ENCODE measurements around the gene TDRD9. TPM values are rescaled to one million over a fixed set of nuclear protein-coding genes. Genes with fewer than 3 reads are reported as not detected.

TDRD9 gene
- total and polyA plus RNA-seq, 2 experiments from 2014 or later: not detected

DNA sequence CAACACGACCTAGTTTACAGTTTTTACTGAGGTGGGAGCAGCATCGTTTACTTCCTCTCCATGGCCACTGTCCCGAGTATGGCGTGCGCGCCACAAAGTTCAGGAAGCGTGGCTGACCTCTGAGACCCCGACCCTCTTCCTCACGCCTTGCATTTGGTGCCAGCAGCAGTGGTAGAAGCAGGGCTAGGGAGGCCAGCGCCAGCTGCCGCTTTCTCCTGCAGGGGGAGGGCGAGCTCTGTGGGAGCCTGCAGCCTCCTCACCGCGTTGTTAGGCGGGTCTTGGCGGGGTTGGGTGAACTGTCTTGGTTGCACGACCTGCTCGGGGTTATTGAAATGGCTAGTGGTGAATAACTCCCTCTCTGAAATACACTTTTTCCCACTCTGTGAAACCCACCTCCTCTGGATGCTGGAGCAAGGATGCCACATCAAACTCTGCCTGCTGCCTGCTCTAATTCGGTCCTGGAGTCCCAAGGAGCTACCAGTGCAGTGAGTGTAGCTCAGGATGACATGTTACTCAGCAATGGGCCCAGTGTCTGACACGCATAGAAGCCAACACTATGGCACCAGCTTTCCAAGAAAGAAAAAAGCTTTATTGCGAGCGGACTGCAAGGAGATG is 22.3 kb upstream of the TDRD9 start:
- Histone ChIP-seq H3K27ac (no peak overlapping the region), H3K9me3 (ENCODE audit: low read depth) (no peaks in the 10 kb centered on the region), H3K4me1 (ENCODE audit: insufficient read depth) (no peaks in the 10 kb centered on the region), H3F3A (ENCODE audit: insufficient read depth) (no peaks in the 10 kb centered on the region), H3K4me3 (no peak overlapping the region), H2AFZ (no peak overlapping the region), H3K36me3 (ENCODE audit: low read depth) (no peaks in the 10 kb centered on the region), H3K4me2 (ENCODE audit: unreplicated experiment) (no peak overlapping the region), H3K9ac (no peak overlapping the region), H3K9me2 (ENCODE audit: insufficient read depth) (no peaks in the 10 kb centered on the region), H4K20me1 (ENCODE audit: insufficient read depth) (no peaks in the 10 kb centered on the region), H3K27me3 (replicated peaks; ENCODE audit: insufficient read depth) (no peaks in the 10 kb centered on the region), H3K79me2 (ENCODE audit: insufficient read depth) (no peaks in the 10 kb centered on the region)
- TF ChIP-seq EZH2phosphoT487 (IDR thresholded peaks at IDR 0.05; ENCODE audit: insufficient read depth, low read depth) (no peak), EZH2 (IDR thresholded peaks at IDR 0.05; ENCODE audit: insufficient read depth, poor library complexity, severe bottlenecking) (no peak)
- peak; percentile 27 for DNase-seq
- in situ Hi-C loops (cut with MboI): no loop called here
- 39 to 46% methylated on average over 22 of the region's 22 CpGs for WGBS, 2 experiments (ENCODE audit: low coverage in 1 of 2, low lambda C conversion rate in 2 of 2, missing lambda C conversion rate in 2 of 2)

DNA sequence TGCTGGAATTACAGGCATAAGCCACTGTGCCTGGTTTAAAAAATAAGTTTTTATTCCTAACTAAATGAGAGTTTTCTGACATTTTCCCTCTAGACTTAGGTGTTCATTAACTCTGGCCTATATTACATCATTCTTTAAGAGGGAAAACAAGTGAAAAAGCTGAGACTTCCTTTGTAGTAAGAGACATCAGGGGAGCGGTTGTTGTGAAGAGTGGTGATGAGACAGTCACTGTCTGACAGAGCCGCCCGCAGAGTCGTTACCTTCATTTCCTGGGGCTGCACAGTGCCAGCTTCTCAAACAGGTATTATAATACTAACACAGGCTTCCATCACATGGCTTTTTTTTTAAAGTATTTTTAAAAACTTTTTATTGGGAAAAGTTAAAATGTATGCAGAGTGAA is 19.7 kb upstream of the TDRD9 start:
- H3K79me2 ChIP-seq (ENCODE audit: insufficient read depth): no peaks in the 10 kb centered on the region
- 96 to 97% methylated on average over 4 of the region's 4 CpGs for WGBS, 2 experiments (ENCODE audit: low coverage in 1 of 2, low lambda C conversion rate in 2 of 2, missing lambda C conversion rate in 2 of 2)
- TF ChIP-seq EZH2phosphoT487 (IDR thresholded peaks at IDR 0.05; ENCODE audit: insufficient read depth, low read depth) (no peak), EZH2 (IDR thresholded peaks at IDR 0.05; ENCODE audit: insufficient read depth, poor library complexity, severe bottlenecking) (no peak)

DNA sequence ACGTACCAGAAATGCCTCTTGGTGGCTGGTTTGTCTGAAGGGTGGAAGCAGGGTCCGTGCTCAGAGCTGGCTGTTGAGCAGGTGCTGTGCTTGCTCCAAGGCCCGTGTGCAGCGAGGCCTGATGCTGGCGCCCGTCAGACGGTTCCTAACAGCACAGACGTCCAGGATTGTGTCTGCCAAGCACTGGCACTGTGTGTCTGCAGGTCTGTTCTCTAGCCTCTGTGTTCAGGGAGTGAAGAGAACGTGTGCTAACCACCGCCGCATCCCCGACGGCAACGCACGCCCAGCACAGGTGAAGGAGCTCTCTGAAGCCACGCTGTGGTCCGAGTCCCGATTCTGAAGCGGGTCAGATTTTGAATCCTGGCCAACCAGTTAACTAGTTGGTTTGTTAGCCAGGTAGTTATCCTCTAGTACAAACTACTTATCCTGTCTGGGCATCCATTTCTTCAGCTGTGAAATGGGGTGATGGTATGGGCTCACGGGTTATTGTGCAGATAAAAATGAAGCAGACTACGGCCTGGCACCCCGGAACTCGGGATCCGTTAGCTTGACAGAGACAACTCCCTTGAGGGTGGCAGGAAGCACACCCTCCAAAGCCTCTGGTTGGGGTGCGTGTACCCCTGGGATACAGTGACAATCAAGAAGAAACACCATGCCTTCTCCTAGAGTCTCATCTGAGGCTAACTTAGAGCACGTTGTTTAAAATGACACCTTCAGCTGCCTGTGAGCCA is 18.6 kb upstream of the TDRD9 start:
- no peak for TF ChIP-seq EZH2 (IDR thresholded peaks at IDR 0.05; ENCODE audit: insufficient read depth, poor library complexity, severe bottlenecking)
- TF ChIP-seq EZH2phosphoT487 (IDR thresholded peaks at IDR 0.05; ENCODE audit: insufficient read depth, low read depth): no peak
- Histone ChIP-seq H3K27me3 (replicated peaks; ENCODE audit: insufficient read depth) (no peaks in the 10 kb centered on the region), H4K20me1 (ENCODE audit: insufficient read depth) (no peaks in the 10 kb centered on the region), H3K9ac (no peak overlapping the region), H3F3A (ENCODE audit: insufficient read depth) (peaks cover 16% of the 10 kb centered on the region; the same call in 1 of the 2 replicates), H2AFZ (peak overlapping the region; percentile 31; the same call in 1 of the 2 replicates), H3K79me2 (ENCODE audit: insufficient read depth) (peaks cover 8% of the 10 kb centered on the region; the same call in 1 of the 2 replicates), H3K4me1 (ENCODE audit: insufficient read depth) (no peaks in the 10 kb centered on the region), H3K4me3 (no peak overlapping the region), H3K9me2 (ENCODE audit: insufficient read depth) (no peaks in the 10 kb centered on the region), H3K4me2 (ENCODE audit: unreplicated experiment) (no peak overlapping the region), H3K9me3 (ENCODE audit: low read depth) (no peaks in the 10 kb centered on the region), H3K36me3 (ENCODE audit: low read depth) (peaks cover 22% of the 10 kb centered on the region; the same call in 1 of the 2 replicates), H3K27ac (no peak overlapping the region)
- 85 to 88% methylated on average over 26 of the region's 26 CpGs for WGBS, 2 experiments (ENCODE audit: low coverage in 1 of 2, low lambda C conversion rate in 2 of 2, missing lambda C conversion rate in 2 of 2)
- in situ Hi-C loops (cut with MboI): no loop called here
- no peak for DNase-seq

More for the DNA sequence above, 19.7 kb upstream of the TDRD9 start:
- no peaks in the 10 kb centered on the region for H3K9me2 ChIP-seq (ENCODE audit: insufficient read depth)
- H3K4me1 ChIP-seq (ENCODE audit: insufficient read depth): no peaks in the 10 kb centered on the region
- H3F3A ChIP-seq (ENCODE audit: insufficient read depth): peaks cover 10% of the 10 kb centered on the region; the same call in 1 of the 2 replicates
- H3K9ac ChIP-seq: no peak overlapping the region
- no peak overlapping the region for H3K4me2 ChIP-seq (ENCODE audit: unreplicated experiment)
- no peak overlapping the region for H2AFZ ChIP-seq
- no peak for DNase-seq
- peaks cover 13% of the 10 kb centered on the region; the same call in 1 of the 2 replicates for H3K36me3 ChIP-seq (ENCODE audit: low read depth)
- in situ Hi-C loops (cut with MboI): no loop called here
- H4K20me1 ChIP-seq (ENCODE audit: insufficient read depth): no peaks in the 10 kb centered on the region
- H3K4me3 ChIP-seq: no peak overlapping the region
- no peak overlapping the region for H3K27ac ChIP-seq
- H3K9me3 ChIP-seq (ENCODE audit: low read depth): no peaks in the 10 kb centered on the region
- H3K27me3 ChIP-seq (replicated peaks; ENCODE audit: insufficient read depth): no peaks in the 10 kb centered on the region

DNA sequence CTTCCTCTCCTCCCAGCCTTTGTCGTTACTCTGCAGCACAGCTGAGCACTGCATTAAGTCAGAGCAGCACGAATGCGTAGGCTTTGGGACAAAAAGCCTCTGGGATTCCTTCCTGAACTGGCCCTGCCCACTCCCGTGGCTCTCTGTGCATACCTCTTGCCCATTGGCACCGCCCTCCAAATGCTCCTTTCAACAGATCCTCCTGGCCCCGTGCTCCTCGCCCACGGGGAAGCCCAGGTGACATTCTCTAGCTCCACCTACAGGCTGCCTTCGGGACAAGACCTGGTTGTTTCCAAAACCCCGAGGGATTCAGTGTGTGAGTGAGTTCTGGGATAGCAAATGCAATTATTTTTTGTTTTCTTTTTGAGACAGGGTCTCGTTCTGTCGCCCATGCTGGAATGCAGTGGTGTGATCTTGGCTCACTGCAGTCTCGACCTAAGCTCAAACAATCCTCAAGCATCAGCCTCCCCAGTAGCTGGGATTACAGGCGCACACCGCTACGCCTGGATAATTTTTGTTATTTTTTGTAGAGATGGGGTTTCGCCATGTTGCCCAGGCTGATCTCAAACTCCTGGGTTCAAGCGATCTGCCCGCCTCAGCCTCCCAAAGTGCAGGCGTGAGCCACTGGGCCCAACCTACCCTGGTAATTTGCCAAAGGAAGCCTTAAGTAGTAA is 17.9 kb upstream of the TDRD9 start:
- H3K9me2 ChIP-seq (ENCODE audit: insufficient read depth): no peaks in the 10 kb centered on the region
- TF ChIP-seq EZH2 (IDR thresholded peaks at IDR 0.05; ENCODE audit: insufficient read depth, poor library complexity, severe bottlenecking) (no peak), EZH2phosphoT487 (IDR thresholded peaks at IDR 0.05; ENCODE audit: insufficient read depth, low read depth) (no peak)
- no peak overlapping the region for H3K4me2 ChIP-seq (ENCODE audit: unreplicated experiment)
- H3K9ac ChIP-seq: no peak overlapping the region
- H4K20me1 ChIP-seq (ENCODE audit: insufficient read depth): no peaks in the 10 kb centered on the region
- no peaks in the 10 kb centered on the region for H3K27me3 ChIP-seq (replicated peaks; ENCODE audit: insufficient read depth)
- H3K27ac ChIP-seq: no peak overlapping the region
- H3K36me3 ChIP-seq (ENCODE audit: low read depth): peaks cover 26% of the 10 kb centered on the region; the same call in 1 of the 2 replicates
- no peak overlapping the region for H3K4me3 ChIP-seq
- H3K9me3 ChIP-seq (ENCODE audit: low read depth): no peaks in the 10 kb centered on the region
- peaks cover 16% of the 10 kb centered on the region; the same call in 1 of the 2 replicates for H3F3A ChIP-seq (ENCODE audit: insufficient read depth)
- H3K79me2 ChIP-seq (ENCODE audit: insufficient read depth): peaks cover 15% of the 10 kb centered on the region; the same call in 1 of the 2 replicates
- peak overlapping the region; percentile 31; the same call in 1 of the 2 replicates for H2AFZ ChIP-seq
- peak; percentile 81 for DNase-seq
- in situ Hi-C loops (cut with MboI): no loop called here
- WGBS, 2 experiments (ENCODE audit: low coverage in 1 of 2, low lambda C conversion rate in 2 of 2, missing lambda C conversion rate in 2 of 2): 36 to 37% methylated on average over 20 of the region's 20 CpGs
- no peaks in the 10 kb centered on the region for H3K4me1 ChIP-seq (ENCODE audit: insufficient read depth)
